GM21723 (cell line): ENCODE results near the gene C16orf86.

Source experiments
- ATAC-seq: cut with Tn5 transposase; IDR thresholded peaks from one replicate; pipeline ENCODE4 v1.9.1; 2021; ENCODE audit warnings: mild to moderate bottlenecking, moderate library complexity; ENCODE audit not compliant: unreplicated experiment

Gene C16orf86

GRCh38 chr16:67666559-67667452 lies at the start of gene C16orf86, which contains the start of gene ENKD1:
Gene C16orf86, plus strand, starts transcription at chr16:67666814. Its CDS starts 157 bp downstream, at chr16:67666971.
Gene ENKD1, minus strand, starts transcription at chr16:67666750. Its CDS starts 308 bp downstream, at chr16:67666442.
- ATAC-seq = peak; percentile 67

GRCh38 chr16:67628216-67628615 lies 38.4 kb upstream of the C16orf86 start:
- ATAC-seq = no peak

GRCh38 chr16:67632415-67633172 lies 34.0 kb upstream of the C16orf86 start:
- no peak for ATAC-seq

DNA sequence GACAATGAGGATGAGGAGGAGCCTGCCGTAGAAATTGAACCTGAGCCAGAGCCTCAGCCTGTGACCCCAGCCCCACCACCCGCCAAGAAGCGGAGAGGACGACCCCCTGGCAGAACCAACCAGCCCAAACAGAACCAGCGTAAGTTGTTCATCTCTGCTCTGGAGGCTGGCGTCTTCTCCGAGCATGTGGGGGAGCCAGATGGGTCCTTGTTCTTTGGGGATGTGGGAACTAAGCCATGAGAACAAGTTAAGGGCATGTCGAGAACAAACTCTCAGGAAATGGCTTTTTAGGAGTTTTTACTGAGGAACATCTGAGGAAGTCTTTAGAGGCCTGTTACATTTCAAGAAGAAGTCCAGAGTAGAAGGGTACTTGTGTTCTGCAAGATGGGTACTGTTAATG lies 29.9 kb upstream of the C16orf86 start:
- ATAC-seq = no peak

DNA sequence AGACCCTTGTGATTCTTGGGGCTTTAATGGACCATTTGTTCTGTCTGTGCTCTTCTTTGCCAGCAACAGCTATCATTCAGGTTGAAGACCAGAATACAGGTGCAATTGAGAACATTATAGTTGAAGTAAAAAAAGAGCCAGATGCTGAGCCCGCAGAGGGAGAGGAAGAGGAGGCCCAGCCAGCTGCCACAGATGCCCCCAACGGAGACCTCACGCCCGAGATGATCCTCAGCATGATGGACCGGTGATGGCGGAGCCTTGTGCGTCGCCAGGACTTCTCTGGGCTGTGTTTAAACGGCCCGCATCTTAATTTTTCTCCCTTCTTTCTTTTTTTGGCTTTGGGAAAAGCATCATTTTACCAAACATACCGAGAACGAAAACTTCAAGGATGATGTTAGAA lies 29.0 kb upstream of the C16orf86 start:
- no peak for ATAC-seq

- ATAC-seq = no peak
Observed at GRCh38 chr16:67641779-67642708, 24.6 kb upstream of the C16orf86 start.

DNA sequence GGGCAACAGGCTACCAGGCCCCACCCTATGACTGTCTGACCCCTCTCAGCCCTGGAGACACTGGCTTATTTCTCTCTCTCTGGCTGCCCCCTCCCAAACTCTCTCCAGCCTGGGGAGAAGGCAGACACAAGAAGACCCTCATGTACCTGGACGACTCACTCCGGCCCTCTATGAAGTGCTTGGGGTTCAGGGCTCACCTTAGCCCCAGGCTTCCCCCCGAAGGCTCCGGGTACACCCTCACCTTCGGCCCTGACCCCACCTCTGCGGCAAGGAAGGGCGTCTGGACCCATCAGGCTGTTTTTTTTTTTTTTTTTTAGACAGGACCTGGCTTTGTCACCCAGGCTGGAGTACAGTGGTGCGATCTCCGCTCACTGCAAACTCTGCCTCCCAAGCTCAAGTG lies 22.6 kb upstream of the C16orf86 start:
- ATAC-seq = no peak

DNA sequence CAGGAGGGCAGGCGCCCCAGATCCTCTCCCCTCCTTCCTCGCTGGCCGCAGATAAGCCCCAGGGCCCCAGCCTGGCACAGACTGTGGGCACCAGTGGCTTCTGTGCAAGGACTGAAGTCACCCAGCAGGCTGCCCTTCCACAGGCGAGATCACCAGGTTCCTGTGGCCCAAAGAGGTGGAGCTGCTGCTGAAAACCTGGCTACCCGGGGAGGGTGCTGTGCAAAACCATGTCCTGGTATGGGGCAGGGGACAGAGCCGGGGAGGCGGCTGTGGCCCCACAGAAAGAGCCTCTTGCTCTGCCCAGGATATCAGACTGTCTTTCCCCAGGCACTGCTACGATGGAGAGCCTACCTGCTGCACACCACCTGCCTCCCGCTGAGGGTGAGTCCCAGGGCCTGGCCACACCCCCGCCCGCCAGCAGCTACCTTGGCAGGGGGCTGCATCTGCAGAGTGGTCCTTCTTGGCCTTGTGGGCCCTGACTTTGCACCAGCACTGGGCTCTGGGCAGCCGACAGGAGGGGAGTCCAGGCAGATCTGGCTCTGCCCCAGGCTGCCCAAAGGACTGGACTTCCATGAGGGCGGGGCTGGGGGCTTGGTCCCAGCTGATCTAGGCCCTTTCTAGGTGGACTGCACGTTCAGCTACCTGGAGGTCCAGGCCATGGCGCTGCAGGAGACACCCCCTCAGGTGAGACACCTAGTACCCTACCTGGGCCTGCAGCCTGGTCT lies 21.1 kb upstream of the C16orf86 start:
- no peak for ATAC-seq

DNA sequence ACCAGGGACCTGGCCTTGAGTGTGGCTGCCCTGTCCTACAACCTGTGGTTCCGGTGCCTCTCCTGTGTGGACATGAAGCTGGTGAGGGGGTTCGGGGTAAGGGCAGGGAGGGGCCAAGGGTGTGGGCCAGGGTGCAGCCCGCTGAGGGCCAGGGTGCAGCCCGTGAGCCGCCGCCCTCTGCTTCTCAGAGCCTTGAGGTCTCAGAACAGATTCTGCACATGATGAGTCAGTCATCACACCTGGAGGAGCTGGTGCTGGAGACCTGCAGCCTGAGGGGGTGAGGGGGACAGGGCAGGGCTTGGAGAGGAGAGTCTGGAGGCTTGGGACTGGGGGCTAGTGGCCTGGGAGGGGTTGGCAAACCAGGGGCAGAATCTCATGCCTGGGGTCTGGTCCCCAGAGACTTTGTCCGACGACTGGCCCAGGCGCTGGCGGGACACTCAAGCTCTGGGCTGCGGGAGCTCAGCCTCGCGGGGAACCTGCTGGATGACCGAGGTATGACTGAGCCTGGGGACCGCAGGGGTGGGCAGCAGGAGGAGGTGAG lies 19.4 kb upstream of the C16orf86 start:
- no peak for ATAC-seq

DNA sequence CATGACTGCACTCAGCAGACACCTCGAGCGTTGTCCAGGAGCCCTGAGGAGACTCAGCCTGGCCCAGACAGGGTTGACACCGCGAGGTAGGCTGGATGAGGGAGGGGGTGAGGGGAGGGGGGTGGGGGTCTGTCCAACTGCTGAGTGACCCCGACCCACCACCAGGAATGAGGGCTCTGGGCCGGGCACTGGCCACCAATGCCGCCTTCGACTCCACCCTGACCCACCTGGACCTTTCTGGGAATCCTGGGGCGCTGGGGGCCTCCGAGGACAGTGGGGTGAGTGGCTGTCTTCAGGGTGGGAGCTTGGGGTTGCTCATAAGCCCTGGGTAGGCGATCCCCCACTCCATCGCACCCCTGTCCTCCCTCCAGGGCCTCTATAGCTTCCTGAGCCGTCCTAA lies 18.9 kb upstream of the C16orf86 start:
- no peak for ATAC-seq

GRCh38 chr16:67648088-67648763 lies 18.4 kb upstream of the C16orf86 start:
- no peak for ATAC-seq

- no peak for ATAC-seq
Observed at GRCh38 chr16:67648764-67649407, 17.7 kb upstream of the C16orf86 start.

- no peak for ATAC-seq
Observed at GRCh38 chr16:67649494-67649931, 17.1 kb upstream of the C16orf86 start.

GRCh38 chr16:67650023-67650422 lies 16.6 kb upstream of the C16orf86 start:
- no peak for ATAC-seq

DNA sequence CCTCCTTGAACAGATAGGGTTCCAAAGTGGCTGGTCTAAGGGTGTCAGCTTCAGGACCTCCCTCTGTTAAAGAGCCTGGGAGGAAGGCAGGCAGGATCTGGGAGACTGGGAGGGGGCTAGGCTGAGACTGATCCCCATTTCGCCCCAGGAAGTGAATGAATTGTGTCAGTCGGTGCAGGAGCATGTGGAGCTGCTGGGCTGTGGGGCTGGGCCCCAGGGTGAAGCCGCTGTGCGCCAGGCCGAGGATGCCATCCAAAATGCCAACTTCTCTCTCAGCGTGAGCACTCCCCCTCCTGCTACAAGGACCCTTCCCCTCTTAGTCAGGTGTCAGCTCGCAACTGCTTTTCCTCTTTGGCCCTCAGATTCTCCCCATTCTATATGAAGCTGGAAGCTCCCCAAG lies 15.6 kb upstream of the C16orf86 start:
- ATAC-seq = no peak

- ATAC-seq = no peak
Observed at GRCh38 chr16:67651847-67652246, 14.8 kb upstream of the C16orf86 start.

- ATAC-seq = no peak
Observed at GRCh38 chr16:67652578-67653127, 14.0 kb upstream of the C16orf86 start.

GRCh38 chr16:67653128-67653788 lies 13.4 kb upstream of the C16orf86 start:
- ATAC-seq = no peak
